ENCODE results near the gene GRK3. TPM values are rescaled to one million over a fixed set of nuclear protein-coding genes. Genes with fewer than 3 reads are reported as not detected.

GRK3 gene
- total RNA-seq, 3 donors from 2014 or later, result 14.4 to 49.1 (median 16.7) TPM

- no peak for DNase-seq (ENCODE audit: low spot score in 2 of 2)
- Histone ChIP-seq H3K27me3 (no peaks in the 10 kb centered on the region), H3K9me3 (no peaks in the 10 kb centered on the region), H3K4me3 (no peak overlapping the region), H3K4me1 (no peaks in the 10 kb centered on the region), H3K36me3 (no peaks in the 10 kb centered on the region), H3K27ac (no peak overlapping the region)
- intact Hi-C loops (cut with DNase I; ENCODE audit: low total_unique reads), result no loop called here
- TF ChIP-seq POLR2A (IDR thresholded peaks at IDR 0.05), result no peak
- TF ChIP-seq POLR2AphosphoS5 (IDR thresholded peaks at IDR 0.05), result no peak
- no peak for TF ChIP-seq CTCF (IDR thresholded peaks at IDR 0.05)
Observed at GRCh38 chr22:25636323-25636722, 71.8 kb downstream of the GRK3 start.

- DNase-seq (ENCODE audit: low spot score in 2 of 2), result no peak
- no peaks in the 10 kb centered on the region for H3K36me3 ChIP-seq
- TF ChIP-seq POLR2A (IDR thresholded peaks at IDR 0.05) (no peak), CTCF (IDR thresholded peaks at IDR 0.05) (no peak), POLR2AphosphoS5 (IDR thresholded peaks at IDR 0.05) (no peak)
- no peaks in the 10 kb centered on the region for H3K27me3 ChIP-seq
- no peaks in the 10 kb centered on the region for H3K9me3 ChIP-seq
- no peak overlapping the region for H3K4me3 ChIP-seq
- intact Hi-C loops (cut with DNase I; ENCODE audit: low total_unique reads), result no loop called here
- H3K27ac ChIP-seq, result no peak overlapping the region
- no peaks in the 10 kb centered on the region for H3K4me1 ChIP-seq
Observed at GRCh38 chr22:25637032-25637431, 72.6 kb downstream of the GRK3 start.

- H3K27me3 ChIP-seq, result no peaks in the 10 kb centered on the region
- H3K27ac ChIP-seq, result no peak overlapping the region
- no peaks in the 10 kb centered on the region for H3K9me3 ChIP-seq
- H3K36me3 ChIP-seq, result no peaks in the 10 kb centered on the region
- intact Hi-C loops (cut with DNase I; ENCODE audit: low total_unique reads), result no loop called here
- TF ChIP-seq POLR2A (IDR thresholded peaks at IDR 0.05) (no peak), POLR2AphosphoS5 (IDR thresholded peaks at IDR 0.05) (no peak)
- H3K4me3 ChIP-seq, result no peak overlapping the region
- DNase-seq (ENCODE audit: low spot score in 2 of 2), result no peak
- no peaks in the 10 kb centered on the region for H3K4me1 ChIP-seq
Observed at GRCh38 chr22:25637672-25638071, 73.2 kb downstream of the GRK3 start.

- Histone ChIP-seq H3K36me3 (no peaks in the 10 kb centered on the region), H3K4me1 (no peaks in the 10 kb centered on the region), H3K27ac (no peak overlapping the region), H3K9me3 (no peaks in the 10 kb centered on the region), H3K27me3 (no peaks in the 10 kb centered on the region), H3K4me3 (no peak overlapping the region)
- intact Hi-C loops (cut with DNase I; ENCODE audit: low total_unique reads), result no loop called here
- DNase-seq (ENCODE audit: low spot score in 2 of 2), result no peak
- TF ChIP-seq POLR2A (IDR thresholded peaks at IDR 0.05) (no peak), POLR2AphosphoS5 (IDR thresholded peaks at IDR 0.05) (no peak), CTCF (IDR thresholded peaks at IDR 0.05) (no peak)
Observed at GRCh38 chr22:25638638-25639037, 74.2 kb downstream of the GRK3 start.

GRCh38 chr22:25641650-25642049, 77.2 kb downstream of the GRK3 start:
- intact Hi-C loops (cut with DNase I; ENCODE audit: low total_unique reads), result no loop called here
- no peak for DNase-seq (ENCODE audit: low spot score in 2 of 2)
- no peak overlapping the region for H3K27ac ChIP-seq

More at GRCh38 chr22:25641650-25642049, 77.2 kb downstream of the GRK3 start:
- H3K36me3 ChIP-seq, result no peaks in the 10 kb centered on the region
- H3K4me1 ChIP-seq, result no peaks in the 10 kb centered on the region
- H3K9me3 ChIP-seq, result no peaks in the 10 kb centered on the region
- no peak overlapping the region for H3K4me3 ChIP-seq
- H3K27me3 ChIP-seq, result no peaks in the 10 kb centered on the region
- TF ChIP-seq CTCF (IDR thresholded peaks at IDR 0.05), result no peak
- TF ChIP-seq POLR2AphosphoS5 (IDR thresholded peaks at IDR 0.05), result no peak
- no peak for TF ChIP-seq POLR2A (IDR thresholded peaks at IDR 0.05)
